ENCODE results near the gene ZNF418. TPM values are rescaled to one million over a fixed set of nuclear protein-coding genes. Genes with fewer than 3 reads are reported as not detected.

ZNF418 gene
- total and polyA plus RNA-seq, 2 of the 13 experiments (the other 11 are each of a cell fraction or from before 2014, with no cell fraction given), result 0.07 to 0.27 TPM

DNA sequence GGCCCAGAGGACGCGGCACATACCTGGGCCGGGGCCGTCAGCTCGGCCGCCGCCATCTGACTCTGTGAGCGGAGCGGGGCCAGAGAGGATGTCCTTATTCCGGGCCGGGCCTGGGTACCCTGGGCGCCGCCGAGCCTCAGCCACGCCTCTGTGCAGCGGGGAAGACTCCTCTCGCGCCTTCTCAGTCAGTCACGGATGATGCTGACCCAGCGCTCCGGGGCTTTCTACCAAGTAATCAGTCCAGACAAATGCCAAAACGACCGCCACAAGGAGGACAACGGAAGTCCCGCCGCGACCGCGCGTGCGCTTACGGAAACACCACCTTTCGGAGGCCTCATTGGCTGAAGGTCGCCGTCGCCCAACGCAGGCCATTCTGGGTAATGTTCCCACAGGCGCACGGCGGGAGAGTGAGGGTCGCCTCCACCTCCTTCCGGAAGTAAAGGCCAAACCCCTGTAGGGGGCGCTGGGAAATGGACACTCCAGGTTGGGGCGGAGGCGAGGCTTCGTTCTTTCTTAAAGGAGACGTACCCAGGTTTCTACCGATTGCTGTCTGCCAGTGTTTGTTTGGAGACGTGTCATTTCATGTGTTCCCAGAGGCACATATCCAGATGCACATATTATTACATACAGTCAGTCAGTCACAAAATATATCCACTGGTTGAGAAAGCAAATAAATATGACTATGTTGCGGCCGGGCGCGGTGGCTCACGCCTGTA is 12.4 kb upstream of the ZNF418 start, which contains the start of gene ZNF256 (continued):
- TF ChIP-seq TGIF2 (CRISPR knock-in tag; IDR thresholded peaks at IDR 0.05) (peak; percentile 60; the same call in 1 of the 2 replicates), U2AF2 (IDR thresholded peaks at IDR 0.05; ENCODE audit: low read depth, low read length) (no peak), RAD21 (CRISPR knock-in tag; IDR thresholded peaks at IDR 0.05) (0 out of 2 replicates have a peak, but pooled peaks have one; percentile 36), MEIS1 (CRISPR knock-in tag; IDR thresholded peaks at IDR 0.05; ENCODE audit: borderline replicate concordance) (no peak; the same call in 1 of the 2 replicates), CBX2 (IDR thresholded peaks at IDR 0.05; ENCODE audit: low read depth, low read length) (no peak), CBX2 (CRISPR knock-in tag; IDR thresholded peaks at IDR 0.05; ENCODE audit: low read depth) (no peak), TBP (CRISPR knock-in tag; IDR thresholded peaks at IDR 0.05) (no peak), GATAD1 (CRISPR knock-in tag; IDR thresholded peaks at IDR 0.05) (peak; percentile 96), FOXJ3 (CRISPR knock-in tag; IDR thresholded peaks at IDR 0.05; ENCODE audit: borderline replicate concordance) (no peak), KDM3A (CRISPR knock-in tag; IDR thresholded peaks at IDR 0.05; ENCODE audit: low read depth) (peak; percentile 29; the same call in 1 of the 2 replicates), ELF4 (CRISPR knock-in tag; IDR thresholded peaks at IDR 0.05; ENCODE audit: borderline replicate concordance) (peak; percentile 31; the same call in 1 of the 2 replicates), ZNF672 (CRISPR knock-in tag; IDR thresholded peaks at IDR 0.05) (no peak), MEF2D (CRISPR knock-in tag; IDR thresholded peaks at IDR 0.05) (peak; percentile 68), TCF7L2 (IDR thresholded peaks at IDR 0.05; ENCODE audit: low read depth, low read length) (no peak), FOXC1 (CRISPR knock-in tag; IDR thresholded peaks at IDR 0.05; ENCODE audit: borderline replicate concordance) (peak; percentile 88), ZNF354B (CRISPR knock-in tag; IDR thresholded peaks at IDR 0.05) (no peak), ZNF350 (CRISPR knock-in tag; IDR thresholded peaks at IDR 0.05; ENCODE audit: borderline replicate concordance, low read depth) (peak; percentile 75; the same call in 1 of the 2 replicates), ZNF335 (CRISPR knock-in tag; IDR thresholded peaks at IDR 0.05) (peak; percentile 47; the same call in 1 of the 2 replicates), NAIF1 (CRISPR knock-in tag; IDR thresholded peaks at IDR 0.05; ENCODE audit: borderline replicate concordance) (no peak), HMG20A (CRISPR knock-in tag; IDR thresholded peaks at IDR 0.05; ENCODE audit: borderline replicate concordance) (no peak), NFE2 (CRISPR knock-in tag; IDR thresholded peaks at IDR 0.05) (no peak), TIGD3 (CRISPR knock-in tag; IDR thresholded peaks at IDR 0.05; ENCODE audit: borderline replicate concordance) (0 out of 2 replicates have a peak, but pooled peaks have one; percentile 53), ZNF816 (CRISPR knock-in tag; IDR thresholded peaks at IDR 0.05; ENCODE audit: borderline replicate concordance) (peak; percentile 51; the same call in 1 of the 2 replicates), ZNF496 (CRISPR knock-in tag; IDR thresholded peaks at IDR 0.05; ENCODE audit: insufficient replicate concordance) (no peak), CREB1 (IDR thresholded peaks at IDR 0.05) (peak; percentile 57; the same call in 1 of the 2 replicates), CREB1 (CRISPR knock-in tag; IDR thresholded peaks at IDR 0.05) (peak; percentile 76; the same call in 1 of the 2 replicates)
- TF ChIP-seq, protein P1, sequence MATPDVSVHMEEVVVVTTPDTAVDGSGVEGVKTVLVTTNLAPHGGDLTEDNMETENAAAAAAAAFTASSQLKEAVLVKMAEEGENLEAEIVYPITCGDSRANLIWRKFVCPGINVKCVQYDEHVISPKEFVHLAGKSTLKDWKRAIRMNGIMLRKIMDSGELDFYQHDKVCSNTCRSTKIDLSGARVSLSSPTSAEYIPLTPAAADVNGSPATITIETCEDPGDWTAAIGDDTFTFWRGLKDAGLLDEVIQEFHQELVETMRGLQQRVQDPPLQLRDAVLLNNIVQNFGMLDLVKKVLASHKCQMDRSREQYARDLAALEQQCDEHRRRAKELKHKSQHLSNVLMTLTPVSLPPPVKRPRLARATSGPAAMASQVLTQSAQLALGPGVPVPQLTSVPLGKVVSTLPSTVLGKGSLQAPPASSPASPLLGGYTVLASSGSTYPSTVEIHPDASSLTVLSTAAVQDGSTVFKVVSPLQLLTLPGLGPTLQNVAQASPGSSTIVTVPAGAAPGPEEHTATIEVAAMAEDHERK (CRISPR knock-in tag; IDR thresholded peaks at IDR 0.05; ENCODE audit: low read depth), result peak; percentile 70
- TF ChIP-seq, protein P2, sequence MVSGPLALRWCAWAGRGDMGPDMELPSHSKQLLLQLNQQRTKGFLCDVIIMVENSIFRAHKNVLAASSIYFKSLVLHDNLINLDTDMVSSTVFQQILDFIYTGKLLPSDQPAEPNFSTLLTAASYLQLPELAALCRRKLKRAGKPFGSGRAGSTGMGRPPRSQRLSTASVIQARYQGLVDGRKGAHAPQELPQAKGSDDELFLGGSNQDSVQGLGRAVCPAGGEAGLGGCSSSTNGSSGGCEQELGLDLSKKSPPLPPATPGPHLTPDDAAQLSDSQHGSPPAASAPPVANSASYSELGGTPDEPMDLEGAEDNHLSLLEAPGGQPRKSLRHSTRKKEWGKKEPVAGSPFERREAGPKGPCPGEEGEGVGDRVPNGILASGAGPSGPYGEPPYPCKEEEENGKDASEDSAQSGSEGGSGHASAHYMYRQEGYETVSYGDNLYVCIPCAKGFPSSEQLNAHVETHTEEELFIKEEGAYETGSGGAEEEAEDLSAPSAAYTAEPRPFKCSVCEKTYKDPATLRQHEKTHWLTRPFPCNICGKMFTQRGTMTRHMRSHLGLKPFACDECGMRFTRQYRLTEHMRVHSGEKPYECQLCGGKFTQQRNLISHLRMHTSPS (CRISPR knock-in tag; IDR thresholded peaks at IDR 0.05; ENCODE audit: low read depth), result no peak

All from HepG2 (cell line).